ENCODE results near the gene TMEM234.

- TF ChIP-seq, protein P1, sequence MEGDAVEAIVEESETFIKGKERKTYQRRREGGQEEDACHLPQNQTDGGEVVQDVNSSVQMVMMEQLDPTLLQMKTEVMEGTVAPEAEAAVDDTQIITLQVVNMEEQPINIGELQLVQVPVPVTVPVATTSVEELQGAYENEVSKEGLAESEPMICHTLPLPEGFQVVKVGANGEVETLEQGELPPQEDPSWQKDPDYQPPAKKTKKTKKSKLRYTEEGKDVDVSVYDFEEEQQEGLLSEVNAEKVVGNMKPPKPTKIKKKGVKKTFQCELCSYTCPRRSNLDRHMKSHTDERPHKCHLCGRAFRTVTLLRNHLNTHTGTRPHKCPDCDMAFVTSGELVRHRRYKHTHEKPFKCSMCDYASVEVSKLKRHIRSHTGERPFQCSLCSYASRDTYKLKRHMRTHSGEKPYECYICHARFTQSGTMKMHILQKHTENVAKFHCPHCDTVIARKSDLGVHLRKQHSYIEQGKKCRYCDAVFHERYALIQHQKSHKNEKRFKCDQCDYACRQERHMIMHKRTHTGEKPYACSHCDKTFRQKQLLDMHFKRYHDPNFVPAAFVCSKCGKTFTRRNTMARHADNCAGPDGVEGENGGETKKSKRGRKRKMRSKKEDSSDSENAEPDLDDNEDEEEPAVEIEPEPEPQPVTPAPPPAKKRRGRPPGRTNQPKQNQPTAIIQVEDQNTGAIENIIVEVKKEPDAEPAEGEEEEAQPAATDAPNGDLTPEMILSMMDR (IDR thresholded peaks at IDR 0.05; ENCODE audit: insufficient read depth, low read length, poor library complexity, severe bottlenecking), result no peak
- TF ChIP-seq EZH2phosphoT487 (conservative IDR thresholded peaks at IDR 0.05; ENCODE audit: low read length), result no peak
Observed at GRCh38 chr1:32197074-32197473, 25.1 kb downstream of the TMEM234 start.

All from SU-DHL-6 (cell line).